IMR-90 (cell line): Measurements from ENCODE around the gene TPSAB1. TPM values are rescaled to one million over a fixed set of nuclear protein-coding genes. Genes with fewer than 3 reads are reported as not detected.
"Not testable (repeated sequence)": the region's sequence is repeated elsewhere in the genome, so short reads cannot be mapped to it uniquely, and the experiment has no call there.

ENCODE experiments used
- ATAC-seq: fragments of 200-7000 bp; cut with Tn5 transposase; 2 replicates; pipeline ENCODE4 v1.9.1; 2020; ENCODE audit warnings: low read depth, mild to moderate bottlenecking, moderate library complexity
- BruUV-seq: library from RNA; stranded (reverse); fragments of 400-500 nt; replicated peaks from 2 replicates; lab custom pipeline; 2021; lab: Mats Ljungman, UMichigan
- CTCF ChIA-PET: fragments of 300-600 bp; formaldehyde crosslinking; extraction: SDS; loops from one replicate; lab custom pipeline; 2021; ENCODE audit warnings: antibody characterized with exemption; lab: Yijun Ruan, JAX
- POLR2A ChIA-PET: fragments of 300-600 bp; sonication (Branson Sonifier 250); formaldehyde crosslinking; loops from one replicate; lab custom pipeline; 2022; ENCODE audit warnings: antibody characterized with exemption; ENCODE audit not compliant: unreplicated experiment; lab: Charles Lee
- DNase-seq: peaks from one replicate; pipeline ENCODE4 v3.0.0; 2013
- H2AFZ ChIP-seq: replicated peaks from 2 replicates; pipeline ENCODE3; 2013; ENCODE audit warnings: low read length, mild to moderate bottlenecking; ENCODE audit not compliant: poor library complexity
- H2AK5ac ChIP-seq: 2 replicates; pipeline ENCODE4 v1.6.1; 2013; ENCODE audit warnings: low read depth, low read length, inconsistent platforms
- H2AK9ac ChIP-seq: replicated peaks from 2 replicates; pipeline ENCODE3; 2013; ENCODE audit warnings: mild to moderate bottlenecking, low read depth, low read length, moderate library complexity; ENCODE audit not compliant: poor library complexity
- H2BK120ac ChIP-seq: 2 replicates; pipeline ENCODE4 v1.6.1; 2013; ENCODE audit warnings: low read depth, low read length, inconsistent platforms
- H2BK15ac ChIP-seq: 3 replicates; pipeline ENCODE4 v1.6.1; 2013; ENCODE audit warnings: low read depth, low read length, inconsistent platforms
- H2BK20ac ChIP-seq: 2 replicates; pipeline ENCODE4 v1.6.1; 2013; ENCODE audit warnings: low read depth, mild to moderate bottlenecking, inconsistent platforms, low read length, moderate library complexity
- H2BK5ac ChIP-seq: 2 replicates; pipeline ENCODE4 v1.6.1; 2013; ENCODE audit warnings: mild to moderate bottlenecking, low read depth, low read length, inconsistent platforms; ENCODE audit not compliant: poor library complexity, severe bottlenecking
- H3K14ac ChIP-seq: replicated peaks from 2 replicates; pipeline ENCODE4 v1.6.1; 2013; ENCODE audit warnings: low read depth, low read length, inconsistent platforms
- H3K18ac ChIP-seq: 2 replicates; pipeline ENCODE4 v1.6.1; 2013; ENCODE audit warnings: low read depth, low read length, control low read depth
- H3K23ac ChIP-seq: 2 replicates; pipeline ENCODE4 v1.6.1; 2013; ENCODE audit warnings: low read depth, low read length, inconsistent platforms
- H3K27ac ChIP-seq: 2 replicates; pipeline ENCODE4 v1.5.1; 2013; ENCODE audit warnings: mild to moderate bottlenecking, control low read depth, low read length; ENCODE audit not compliant: insufficient read depth
- H3K27me3 ChIP-seq: 2 replicates; pipeline ENCODE4 v1.6.1; 2013; ENCODE audit warnings: low read length; ENCODE audit not compliant: control insufficient read depth, insufficient read depth
- H3K36me3 ChIP-seq: 2 replicates; pipeline ENCODE4 v1.6.1; 2013; ENCODE audit warnings: low read length, mixed read lengths; ENCODE audit not compliant: control insufficient read depth, insufficient read depth
- H3K4ac ChIP-seq: 2 replicates; pipeline ENCODE4 v1.6.1; 2013; ENCODE audit warnings: low read depth, low read length, inconsistent platforms
- H3K4me1 ChIP-seq: 2 replicates; pipeline ENCODE4 v1.6.1; 2013; ENCODE audit warnings: low read length, mixed read lengths; ENCODE audit not compliant: control insufficient read depth, insufficient read depth
- H3K4me2 ChIP-seq: 2 replicates; pipeline ENCODE4 v1.6.1; 2013; ENCODE audit warnings: low read depth, mild to moderate bottlenecking, control low read depth, low read length, moderate library complexity
- H3K4me3 ChIP-seq: 2 replicates; pipeline ENCODE4 v1.5.1; 2013; ENCODE audit warnings: low read depth, mild to moderate bottlenecking, control low read depth, low read length, moderate library complexity; ENCODE audit not compliant: insufficient read depth
- H3K56ac ChIP-seq: 2 replicates; pipeline ENCODE4 v1.6.1; 2013; ENCODE audit warnings: low read length, inconsistent platforms; ENCODE audit not compliant: insufficient read depth; ENCODE audit errors: extremely low read depth
- H3K79me1 ChIP-seq, 2 experiments: 2 replicates each; pipeline ENCODE4 v1.6.1; 2013; ENCODE audit warnings: low read length in 2 of 2, inconsistent platforms in 1 of 2, low read depth in 1 of 2
- H3K9ac ChIP-seq: 2 replicates; pipeline ENCODE4 v1.6.1; 2013; ENCODE audit warnings: low read depth, low read length, control low read depth
- H3K9me1 ChIP-seq: 2 replicates; pipeline ENCODE4 v1.6.1; 2013; ENCODE audit warnings: low read length, inconsistent platforms; ENCODE audit not compliant: insufficient read depth
- H3K9me3 ChIP-seq: 2 replicates; pipeline ENCODE4 v1.6.1; 2013; ENCODE audit warnings: low read length; ENCODE audit not compliant: control insufficient read depth, insufficient read depth
- H4K20me1 ChIP-seq: 2 replicates; pipeline ENCODE4 v1.6.1; 2013; ENCODE audit warnings: low read length, inconsistent platforms; ENCODE audit not compliant: insufficient read depth
- H4K5ac ChIP-seq: 2 replicates; pipeline ENCODE4 v1.6.1; 2013; ENCODE audit warnings: mild to moderate bottlenecking, low read depth, low read length, control low read depth
- H4K8ac ChIP-seq, 2 experiments: 2 replicates each; pipeline ENCODE4 v1.6.1; 2013; ENCODE audit warnings: low read depth in 2 of 2, low read length in 2 of 2, control low read depth in 1 of 2, inconsistent platforms in 1 of 2
- H4K91ac ChIP-seq: 2 replicates; pipeline ENCODE4 v1.6.1; 2013; ENCODE audit warnings: low read depth, low read length, inconsistent platforms; ENCODE audit not compliant: insufficient read depth
- MAFK ChIP-seq: IDR thresholded peaks from 2 replicates; pipeline ENCODE4 v1.6.1; 2012; ENCODE audit warnings: low read depth, low read length, improper control_type of control experiment
- NFE2L2 ChIP-seq: fragments of 150-350 bp; IDR thresholded peaks from 2 replicates; pipeline ENCODE4 v1.6.1; 2016; ENCODE audit warnings: low read depth, mild to moderate bottlenecking, low read length
- WGBS, 2 experiments: methylation state at CpG; one replicate each; pipeline versions ENCODE4 v1.1.5 to v1.1.7; 2013; ENCODE audit warnings: missing lambda C conversion rate in 2 of 2; ENCODE audit not compliant: insufficient read length in 1 of 2; ENCODE audit errors: extremely low coverage in 2 of 2; 5-methylcytosine and 5-hydroxymethylcytosine counted together
- dilution Hi-C: fragments of 300-500 bp; cut with HindIII; formaldehyde crosslinking; loops from one replicate; pipeline ENCODE4 v1.14.3; 2018; ENCODE audit warnings: low sequenced_read_pairs; ENCODE audit not compliant: unreplicated experiment
- in situ Hi-C: fragments of 300-500 bp; cut with MboI; formaldehyde crosslinking; loops from 3 replicates; pipeline ENCODE4 v1.14.3; 2019; ENCODE audit warnings: low sequenced_read_pairs, inconsistent platforms, mixed read lengths
- intact Hi-C: fragments of 100-400 bp; cut with micrococcal nuclease; formaldehyde crosslinking; loops from 2 replicates; pipeline ENCODE4 v1.10.0; 2022
- polyA plus RNA-seq, 3 experiments: library from polyadenylated mRNA; depleted of rRNA; stranded (reverse); fragments of >200 nt; gene quantifications; 2 replicates each; pipeline ENCODE4 v1.2.3, GENCODE V29; 2012; ENCODE audit warnings: low replicate concordance in 1 of 3
- total RNA-seq: library from RNA; depleted of rRNA; stranded (reverse); fragments of >200 nt; gene quantifications from 2 replicates; pipeline ENCODE4 v1.2.3, GENCODE V29; 2012

Gene TPSAB1
- total and polyA plus RNA-seq, 2 of the 4 experiments (the other 2 are of a cell fraction): not detected

GRCh38 chr16:1225728-1226311 is 14.7 kb upstream of the TPSAB1 start:
- H3K36me3 ChIP-seq, H4K8ac ChIP-seq, H3K4me2 ChIP-seq, H2BK20ac ChIP-seq, H3K9me3 ChIP-seq, H2AK9ac ChIP-seq, in situ Hi-C loops, H2AK5ac ChIP-seq, H3K27ac ChIP-seq, H3K56ac ChIP-seq, H3K4me1 ChIP-seq, H3K18ac ChIP-seq, DNase-seq, H2BK5ac ChIP-seq, H3K9me1 ChIP-seq, H4K91ac ChIP-seq, H2BK120ac ChIP-seq, H3K4me3 ChIP-seq, H2AFZ ChIP-seq, dilution Hi-C loops, H3K79me1 ChIP-seq, H3K23ac ChIP-seq, H3K9ac ChIP-seq, H4K5ac ChIP-seq, H3K14ac ChIP-seq, H3K27me3 ChIP-seq, POLR2A ChIA-PET, H3K4ac ChIP-seq, intact Hi-C loops, BruUV-seq, H2BK15ac ChIP-seq, H4K20me1 ChIP-seq: not testable (repeated sequence)
- CTCF ChIA-PET: interaction anchor here (0.6 kb wide), 1 partner anchor 612 kb away, joined by 3 read pairs; no protein-coding TSS in a partner anchor
- peak; percentile 62 for ATAC-seq
- TF ChIP-seq NFE2L2 (0 out of 2 replicates have a peak, but pooled peaks have one; percentile 12), MAFK (0 out of 2 replicates have a peak, but pooled peaks have one; percentile 3)
- no CpG with 5 or more reads among the region's 24 CpGs for WGBS, 2 experiments

GRCh38 chr16:1226692-1227091 is 13.8 kb upstream of the TPSAB1 start:
- CTCF ChIA-PET, dilution Hi-C loops, H2AFZ ChIP-seq, H3K9me3 ChIP-seq, H3K4me2 ChIP-seq, H2BK5ac ChIP-seq, H4K20me1 ChIP-seq, H3K4ac ChIP-seq, in situ Hi-C loops, H2BK20ac ChIP-seq, H2BK120ac ChIP-seq, H3K56ac ChIP-seq, H3K27ac ChIP-seq, H3K4me1 ChIP-seq, H2BK15ac ChIP-seq, H2AK5ac ChIP-seq, H4K8ac ChIP-seq, BruUV-seq, H3K18ac ChIP-seq, H4K91ac ChIP-seq, H3K27me3 ChIP-seq, H2AK9ac ChIP-seq, H3K79me1 ChIP-seq, POLR2A ChIA-PET, DNase-seq, intact Hi-C loops, ATAC-seq, H3K36me3 ChIP-seq, H3K4me3 ChIP-seq, H3K9ac ChIP-seq, H3K23ac ChIP-seq, H3K9me1 ChIP-seq, H3K14ac ChIP-seq, H4K5ac ChIP-seq: not testable (repeated sequence)
- WGBS, 2 experiments: 50% methylated on average over 3 of the region's 14 CpGs; no CpG with 5 or more reads in 1 of the 2 experiments
